ENCODE data around the gene CCDC70. TPM values are rescaled to one million over a fixed set of nuclear protein-coding genes. Genes with fewer than 3 reads are reported as not detected.

CCDC70 gene
- total RNA-seq, 1 donor from 2014 or later, result not detected

- no peak for DNase-seq (ENCODE audit: extremely low spot score, unreplicated experiment)
- Mint-ChIP-seq H3K27me3 (ENCODE audit: unreplicated experiment) (peaks cover 28% of the 10 kb centered on the region), H3K9me3 (ENCODE audit: unreplicated experiment) (no peaks in the 10 kb centered on the region), H3K4me1 (ENCODE audit: unreplicated experiment) (no peaks in the 10 kb centered on the region), H3K27ac (ENCODE audit: unreplicated experiment) (no peak overlapping the region), H3K36me3 (ENCODE audit: unreplicated experiment) (peaks cover 3% of the 10 kb centered on the region), H3K4me3 (ENCODE audit: unreplicated experiment) (no peak overlapping the region)
- no peak for TF ChIP-seq CTCF (IDR thresholded peaks at IDR 0.05)
Observed at GRCh38 chr13:51873117-51873798, 11.5 kb downstream of the CCDC70 start.

- Mint-ChIP-seq H3K27ac (ENCODE audit: unreplicated experiment) (no peak overlapping the region), H3K4me3 (ENCODE audit: unreplicated experiment) (no peak overlapping the region), H3K27me3 (ENCODE audit: unreplicated experiment) (peaks cover 23% of the 10 kb centered on the region), H3K36me3 (ENCODE audit: unreplicated experiment) (peaks cover 3% of the 10 kb centered on the region), H3K4me1 (ENCODE audit: unreplicated experiment) (no peaks in the 10 kb centered on the region), H3K9me3 (ENCODE audit: unreplicated experiment) (no peaks in the 10 kb centered on the region)
- no peak for DNase-seq (ENCODE audit: extremely low spot score, unreplicated experiment)
- no peak for TF ChIP-seq CTCF (IDR thresholded peaks at IDR 0.05)
Observed at GRCh38 chr13:51873837-51874236, 12.1 kb downstream of the CCDC70 start.

GRCh38 chr13:51874651-51875050 lies 12.9 kb downstream of the CCDC70 start:
- Mint-ChIP-seq H3K27ac (ENCODE audit: unreplicated experiment) (no peak overlapping the region), H3K4me3 (ENCODE audit: unreplicated experiment) (no peak overlapping the region), H3K4me1 (ENCODE audit: unreplicated experiment) (no peaks in the 10 kb centered on the region), H3K27me3 (ENCODE audit: unreplicated experiment) (peaks cover 20% of the 10 kb centered on the region), H3K9me3 (ENCODE audit: unreplicated experiment) (no peaks in the 10 kb centered on the region), H3K36me3 (ENCODE audit: unreplicated experiment) (peaks cover 3% of the 10 kb centered on the region)
- TF ChIP-seq CTCF (IDR thresholded peaks at IDR 0.05), result no peak
- no peak for DNase-seq (ENCODE audit: extremely low spot score, unreplicated experiment)

- Mint-ChIP-seq H3K36me3 (ENCODE audit: unreplicated experiment) (peaks cover 3% of the 10 kb centered on the region), H3K27me3 (ENCODE audit: unreplicated experiment) (peaks cover 19% of the 10 kb centered on the region), H3K27ac (ENCODE audit: unreplicated experiment) (no peak overlapping the region), H3K9me3 (ENCODE audit: unreplicated experiment) (no peaks in the 10 kb centered on the region), H3K4me3 (ENCODE audit: unreplicated experiment) (no peak overlapping the region), H3K4me1 (ENCODE audit: unreplicated experiment) (no peaks in the 10 kb centered on the region)
- no peak for TF ChIP-seq CTCF (IDR thresholded peaks at IDR 0.05)
- DNase-seq (ENCODE audit: extremely low spot score, unreplicated experiment), result no peak
Observed at GRCh38 chr13:51879133-51879532, 17.4 kb downstream of the CCDC70 start.

- H3K9me3 Mint-ChIP-seq (ENCODE audit: unreplicated experiment), result no peaks in the 10 kb centered on the region
- no peak for TF ChIP-seq CTCF (IDR thresholded peaks at IDR 0.05)
- no peak overlapping the region for H3K4me3 Mint-ChIP-seq (ENCODE audit: unreplicated experiment)
- no peaks in the 10 kb centered on the region for H3K4me1 Mint-ChIP-seq (ENCODE audit: unreplicated experiment)
- peaks cover 28% of the 10 kb centered on the region for H3K27me3 Mint-ChIP-seq (ENCODE audit: unreplicated experiment)
- no peak for DNase-seq (ENCODE audit: extremely low spot score, unreplicated experiment)
- H3K27ac Mint-ChIP-seq (ENCODE audit: unreplicated experiment), result no peak overlapping the region
- H3K36me3 Mint-ChIP-seq (ENCODE audit: unreplicated experiment), result no peaks in the 10 kb centered on the region
Observed at GRCh38 chr13:51881296-51881695, 19.5 kb downstream of the CCDC70 start.

All from osteocyte (in vitro differentiated cells).